Fibroblast of skin of back (primary cell): ENCODE results near the gene PACS2.

Experiments
- DNase-seq: peaks from one replicate; pipeline ENCODE4 v3.0.0-alpha.2; 2013

PACS2 gene

GRCh38 chr14:105411017-105411941 is 96.7 kb downstream of the PACS2 start:
- DNase-seq = peak; percentile 47

- DNase-seq = no peak
These were observed 97.6 kb downstream of the PACS2 start for GRCh38 chr14:105411985-105412770.

- DNase-seq = no peak
These were observed 98.4 kb downstream of the PACS2 start for GRCh38 chr14:105412771-105413543.

- no peak for DNase-seq
These were observed 99.0 kb downstream of the PACS2 start for GRCh38 chr14:105413544-105413886.

GRCh38 chr14:105414456-105415371 is 100.2 kb downstream of the PACS2 start:
- peak; percentile 67 for DNase-seq

GRCh38 chr14:105415481-105416428 is 101.2 kb downstream of the PACS2 start:
- no peak for DNase-seq

- DNase-seq = no peak
These were observed 102.1 kb downstream of the PACS2 start for GRCh38 chr14:105416671-105417070.

GRCh38 chr14:105417690-105418121 is 103.2 kb downstream of the PACS2 start:
- no peak for DNase-seq

- no peak for DNase-seq
These were observed 104.0 kb downstream of the PACS2 start for GRCh38 chr14:105418269-105419194.

GRCh38 chr14:105419195-105420091 is 104.9 kb downstream of the PACS2 start, which contains the start of gene MTA1:
TSS of gene MTA1 (plus strand) at chr14:105419827. CDS start at chr14:105420036, 209 bp downstream.
- DNase-seq = peak; percentile 57

- no peak for DNase-seq
These were observed 105.8 kb downstream of the PACS2 start for GRCh38 chr14:105420101-105420973.

- DNase-seq = no peak
These were observed 106.6 kb downstream of the PACS2 start for GRCh38 chr14:105420974-105421674.

- no peak for DNase-seq
These were observed 107.4 kb downstream of the PACS2 start for GRCh38 chr14:105421723-105422615.

GRCh38 chr14:105422695-105423487 is 108.3 kb downstream of the PACS2 start:
- DNase-seq = no peak
